Panc1 (cell line): ENCODE measurements around the gene ZNF785. TPM values are rescaled to one million over a fixed set of nuclear protein-coding genes. Genes with fewer than 3 reads are reported as not detected.

ENCODE experiments used
- ATAC-seq: fragments of 200-7000 bp; cut with Tn5 transposase; 2 replicates; pipeline ENCODE4 v1.9.1; 2020; ENCODE audit warnings: mild to moderate bottlenecking, moderate library complexity
- BruUV-seq: library from RNA; stranded (reverse); fragments of 400-500 nt; replicated peaks from 2 replicates; lab custom pipeline; 2021; lab: Mats Ljungman, UMichigan
- CTCF ChIA-PET: fragments of 300-600 bp; sonication (Branson Sonifier 250); formaldehyde crosslinking; loops from one replicate; lab custom pipeline; 2022; ENCODE audit warnings: antibody characterized with exemption; lab: Charles Lee
- POLR2A ChIA-PET: fragments of 300-600 bp; sonication (Branson Sonifier 250); formaldehyde crosslinking; loops from one replicate; lab custom pipeline; 2022; ENCODE audit warnings: antibody characterized with exemption; lab: Charles Lee
- DNase-seq: peaks from one replicate; pipeline ENCODE4 v3.0.0-alpha.2; 2010; ENCODE audit warnings: low read depth, low spot score
- H3K27ac ChIP-seq: 2 replicates; pipeline ENCODE4 v1.5.1; 2011; ENCODE audit warnings: mild to moderate bottlenecking, low read length, inconsistent platforms
- H3K27me3 ChIP-seq: fragments of 200-500 bp; sonication (Bioruptor generic); 2 replicates; pipeline ENCODE4 v1.6.0; 2014; ENCODE audit warnings: low read length, inconsistent platforms; ENCODE audit not compliant: control insufficient read depth, insufficient read depth
- H3K36me3 ChIP-seq: fragments of 200-500 bp; sonication (Bioruptor generic); 2 replicates; pipeline ENCODE4 v1.5.1; 2014; ENCODE audit warnings: inconsistent platforms, mild to moderate bottlenecking, low read length, moderate library complexity; ENCODE audit not compliant: control insufficient read depth, insufficient read depth
- H3K4me1 ChIP-seq: 2 replicates; pipeline ENCODE4 v1.5.1; 2011; ENCODE audit warnings: inconsistent platforms, mild to moderate bottlenecking, low read length, moderate library complexity; ENCODE audit not compliant: control insufficient read depth, insufficient read depth
- H3K4me3 ChIP-seq, 2 experiments: 2 replicates each; pipeline ENCODE4 v1.5.1; 2011 to 2012; ENCODE audit warnings: low read depth in 2 of 2, low read length in 2 of 2, mild to moderate bottlenecking in 2 of 2, inconsistent platforms in 1 of 2, moderate library complexity in 1 of 2
- H3K9me3 ChIP-seq: fragments of 200-500 bp; sonication (Bioruptor generic); 2 replicates; pipeline ENCODE4 v1.5.1; 2014; ENCODE audit warnings: low read depth, mild to moderate bottlenecking, inconsistent platforms, low read length, moderate library complexity; ENCODE audit not compliant: control insufficient read depth, insufficient read depth
- CTCF ChIP-seq: fragments of 450-650 bp; IDR thresholded peaks from 2 replicates; pipeline ENCODE4 v1.5.1; 2017; ENCODE audit warnings: mild to moderate bottlenecking
- POLR2AphosphoS5 ChIP-seq: IDR thresholded peaks from 2 replicates; pipeline ENCODE4 v1.6.1; 2012; ENCODE audit warnings: mild to moderate bottlenecking, low read depth, low read length, moderate library complexity
- REST ChIP-seq, 2 experiments: IDR thresholded peaks; 2 replicates each; pipeline ENCODE4 v1.6.1; 2011 to 2012; ENCODE audit warnings: low read depth in 2 of 2, control low read depth in 1 of 2, low read length in 1 of 2, mild to moderate bottlenecking in 1 of 2, moderate library complexity in 1 of 2; ENCODE audit not compliant: insufficient read depth in 1 of 2
- SIN3A ChIP-seq: IDR thresholded peaks from 2 replicates; pipeline ENCODE4 v1.6.1; 2012; ENCODE audit warnings: low read depth, mild to moderate bottlenecking, low read length, moderate library complexity, borderline replicate concordance; ENCODE audit not compliant: insufficient read depth
- TCF7L2 ChIP-seq: IDR thresholded peaks from 2 replicates; pipeline ENCODE4 v1.6.1; 2011; ENCODE audit warnings: mild to moderate bottlenecking, low read depth, low read length, inconsistent platforms
- in situ Hi-C: cut with HindIII; loops from 2 replicates; pipeline ENCODE4 v1.10.0; 2016; ENCODE audit warnings: low sequenced_read_pairs, low pct_unique_long_range_greater_than_20kb
- intact Hi-C: fragments of 100-400 bp; cut with micrococcal nuclease; formaldehyde crosslinking; loops from one replicate; pipeline ENCODE4 v1.10.0; 2022; ENCODE audit not compliant: unreplicated experiment
- total RNA-seq: library from RNA; stranded (reverse); gene quantifications from one replicate; pipeline ENCODE4 v1.2.1, GENCODE V29; 2021; ENCODE audit not compliant: unreplicated experiment

ZNF785 gene
- total RNA-seq, 1 experiment from 2014 or later = 6.2 TPM

- TF ChIP-seq CTCF (no peak), POLR2AphosphoS5 (no peak), SIN3A (no peak), TCF7L2 (no peak)
- Histone ChIP-seq H3K36me3 (no peaks in the 10 kb centered on the region), H3K9me3 (no peaks in the 10 kb centered on the region), H3K4me1 (no peaks in the 10 kb centered on the region), H3K27me3 (no peaks in the 10 kb centered on the region), H3K4me3 (no peak overlapping the region), H3K27ac (no peak overlapping the region)
- POLR2A ChIA-PET = interaction anchor here (0.6 kb wide), 1 partner anchor 108 kb away, joined by 5 read pairs; no protein-coding TSS in a partner anchor
- CTCF ChIA-PET = no interaction called here
- intact Hi-C loops = no loop called here
- BruUV-seq = no TSS peak
- no peak for DNase-seq
- ATAC-seq = no peak
- in situ Hi-C loops = no loop called here
Measured at GRCh38 chr16:30551781-30552180, 33.7 kb downstream of the ZNF785 start.

GRCh38 chr16:30548416-30549253, 36.9 kb downstream of the ZNF785 start:
- Histone ChIP-seq H3K9me3 (no peaks in the 10 kb centered on the region), H3K4me3 (no peak overlapping the region), H3K27ac (no peak overlapping the region), H3K36me3 (no peaks in the 10 kb centered on the region), H3K4me1 (no peaks in the 10 kb centered on the region), H3K27me3 (no peaks in the 10 kb centered on the region)
- CTCF ChIA-PET = no interaction called here
- POLR2A ChIA-PET = no interaction called here
- ATAC-seq = no peak; the same call in 1 of the 2 replicates
- in situ Hi-C loops (no loop called here), intact Hi-C loops (no loop called here)
- no peak for DNase-seq
- TF ChIP-seq POLR2AphosphoS5 (no peak), TCF7L2 (no peak), CTCF (no peak), REST (IDR thresholded peaks at IDR 0.05; ENCODE audit: insufficient read depth in 1 of 2, low read depth in 2 of 2, low read length in 1 of 2) (no peak), SIN3A (no peak)
- no TSS peak for BruUV-seq
